Heart right ventricle (tissue), 16 donors: ENCODE results near the gene DDX20. TPM values are rescaled to one million over a fixed set of nuclear protein-coding genes. Genes with fewer than 3 reads are reported as not detected.

ENCODE experiments used
- ATAC-seq, 8 donors: fragments of 200-7000 bp; cut with Tn5 transposase; one replicate each; pipeline ENCODE4 v1.9.1; 2020; ENCODE audit warnings: mild to moderate bottlenecking in 8 of 8, moderate library complexity in 8 of 8, moderate number of reproducible peaks in 1 of 8
- DNase-seq, 2 donors: peaks; one replicate each; pipeline ENCODE4 v3.0.0-alpha.2; 2020
- H3K27ac ChIP-seq, 10 donors: fragments of 200-600 bp; sonication (generic) in 2 of 10; one replicate each; pipeline versions ENCODE4 v1.5.0 to v1.8.0; 2020 to 2022; ENCODE audit warnings: mild to moderate bottlenecking in 3 of 10
- H3K27me3 ChIP-seq, 7 donors: fragments of 200-600 bp; one replicate each; pipeline ENCODE4 v1.8.0; 2021 to 2022; ENCODE audit warnings: mild to moderate bottlenecking in 2 of 7
- H3K36me3 ChIP-seq, 9 donors: fragments of 200-600 bp; sonication (generic) in 1 of 9; one replicate each; pipeline versions ENCODE4 v1.5.0 to v1.8.0; 2020 to 2022; ENCODE audit warnings: mild to moderate bottlenecking in 2 of 9
- H3K4me1 ChIP-seq, 9 donors: fragments of 200-600 bp; sonication (generic) in 1 of 9; one replicate each; pipeline versions ENCODE4 v1.5.0 to v1.8.0; 2020 to 2022; ENCODE audit warnings: mild to moderate bottlenecking in 4 of 9
- H3K4me3 ChIP-seq, 10 donors: fragments of 200-600 bp; sonication (generic) in 2 of 10; one replicate each; pipeline versions ENCODE4 v1.5.0 to v1.8.0; 2020 to 2022; ENCODE audit warnings: mild to moderate bottlenecking in 7 of 10, moderate library complexity in 2 of 10
- H3K9me3 ChIP-seq, 11 donors: fragments of 200-600 bp in 10 of 11; sonication (generic) in 2 of 11; one replicate each; pipeline versions ENCODE4 v1.5.0 to v1.8.0; 2013 to 2022; ENCODE audit warnings: mild to moderate bottlenecking in 2 of 11, control low read depth in 1 of 11, moderate library complexity in 1 of 11
- CTCF ChIP-seq, 9 donors: fragments of 200-600 bp; sonication (generic) in 2 of 9; IDR thresholded peaks; one replicate each; pipeline versions ENCODE4 v1.5.0 to v1.8.0; 2021 to 2022; ENCODE audit warnings: antibody characterized with exemption in 9 of 9, mild to moderate bottlenecking in 5 of 9, moderate library complexity in 1 of 9
- WGBS, 2 donors: extraction: QIAGEN DNeasy Blood & Tissue Kit; methylation state at CpG; one replicate each; pipeline ENCODE4 v1.1.7; 2013; ENCODE audit warnings: inconsistent platforms in 1 of 2; 5-methylcytosine and 5-hydroxymethylcytosine counted together
- intact Hi-C, 10 donors: fragments of 100-400 bp; cut with DNase I; formaldehyde crosslinking; loops; one replicate each; pipeline versions ENCODE4 v1.11.1 to v1.14.2; 2022
- polyA plus RNA-seq, 2 donors: library from polyadenylated mRNA; stranded (reverse); fragments of 200-250 nt; gene quantifications; one replicate each; pipeline ENCODE4 v1.2.3, GENCODE V29; 2013
- total RNA-seq, 10 donors: library from RNA; stranded (reverse); fragmentation: NEBNext Ultra II Directional in 3 of 10; extraction: Animal tissue kit (Norgen Biotek cat#: 25700) in 3 of 10; gene quantifications; one replicate each; pipeline versions ENCODE4 v1.2.1 to v1.2.4, GENCODE V29; 2021 to 2023
- donor health status: Arrhythmogenic right ventricular cardiomyopathy.
- donor health status: ischemic (EF 13 %, LVEDD 7.1; RV severe dilation, severe dysfunction).
- donor health status: healthy with polysubstance abuse.
- donor health status: DM: no; HTN: yes; CAD: no.
- donor health status: DM: no; HTN: no; CAD: no.
- donor health status: ischemic (EF 25% LVEDD 6.9; RV normal size, moderate dysfunction).
- donor health status: ischemic (EF 25% LVEDD 5.7; RV mildly dilated, moderate dysfunction).
- donor health status: healthy.
- donor health status: DM: yes; HTN: yes; CAD: no.
- donor health status: Ischemic cardiomyopathy.
- donor health status: ischemic (EF 35%, LVEDD 5.7; RV mildly dilated, moderate dysfunction).
- donor health status: nonischemic (EF 11% LVEDD 7.7; RV severe dilation, severe dysfunction).
- donor health status: DM: yes; HTN: yes; CAD: no.
- donor health status: PGD.
- donor health status: ischemic (EF 29% LVEDD 5.4; RV normal size, mild dysfunction).
- donor health status: nonischemic (EF 23%, LVEDD 6.1; RV moderate dilation, normal function).

Gene DDX20
- total and polyA plus RNA-seq, 12 donors = 4.0 to 10.0 (median 6.4) TPM

- Histone ChIP-seq H3K27ac (no peak overlapping the region), H3K4me1 (no peaks in the 10 kb centered on the region), H3K4me3 (no peak overlapping the region), H3K9me3 (no peaks in the 10 kb centered on the region), H3K36me3 (no peaks in the 10 kb centered on the region), H3K27me3 (no peaks in the 10 kb centered on the region)
- TF ChIP-seq CTCF (IDR thresholded peaks at IDR 0.05) = no peak
- no peak for DNase-seq
- 95 to 98% methylated on average over 9 of the region's 9 CpGs for WGBS, 2 donors
- intact Hi-C loops = no loop called here
- ATAC-seq = no peak
Measured at GRCh38 chr1:111814305-111814628, 58.6 kb downstream of the DDX20 start.

GRCh38 chr1:111814642-111815041 is 58.9 kb downstream of the DDX20 start:
- 55 to 58% methylated on average over 3 of the region's 3 CpGs for WGBS, 2 donors
- Histone ChIP-seq H3K27me3 (no peaks in the 10 kb centered on the region), H3K9me3 (no peaks in the 10 kb centered on the region), H3K36me3 (no peaks in the 10 kb centered on the region), H3K4me3 (no peak overlapping the region), H3K4me1 (no peaks in the 10 kb centered on the region), H3K27ac (no peak overlapping the region)
- intact Hi-C loops = no loop called here
- DNase-seq (no peak), ATAC-seq (no peak)
- TF ChIP-seq CTCF (IDR thresholded peaks at IDR 0.05) = no peak

Other genes starting within 250 kb of the DDX20 start
- 100 to 1,000 TPM in 6 of 10 donors, 10 to 100 TPM in 4; 83.4 to 120 (median 102) TPM for gene RAP1A, start 136.1 kb upstream of the DDX20 start, total RNA-seq
- gene RAP1A, start 136.1 kb upstream of the DDX20 start, polyA plus RNA-seq = 10 to 100 TPM; 64.2 to 68.4 TPM
- gene INKA2, start 16.5 kb upstream of the DDX20 start, total RNA-seq = 10 to 100 TPM in 9 of 10 donors, 1 to 10 TPM in 1; 8.7 to 34.6 (median 14.8) TPM
- gene INKA2, start 16.5 kb upstream of the DDX20 start, polyA plus RNA-seq = 1 to 10 TPM; 6.8 to 9.9 TPM
- 10 to 100 TPM in 9 of 10 donors, 1 to 10 TPM in 1; 9.9 to 24.7 (median 15.9) TPM for gene KCND3, start 233.8 kb downstream of the DDX20 start, total RNA-seq
- gene KCND3, start 233.8 kb downstream of the DDX20 start, polyA plus RNA-seq = 1 to 10 TPM; 3.5 to 8.0 TPM